Adipocyte (in vitro differentiated cells): ENCODE data around the gene WDR26.
A peak's percentile ranks its signal among the peaks of the same experiment; 100 is the strongest.
"Not testable (repeated sequence)": the region's sequence is repeated elsewhere in the genome, so short reads cannot be mapped to it uniquely, and the experiment has no call there.

Experiments used
- DNase-seq: peaks from one replicate; pipeline ENCODE4 v3.0.0-alpha.2; 2015; ENCODE audit warnings: low read depth
- H3K27me3 ChIP-seq: replicated peaks from 2 replicates; pipeline ENCODE4 v1.7.0; 2013; ENCODE audit warnings: mild to moderate bottlenecking, low read length, moderate library complexity; ENCODE audit not compliant: control insufficient read depth, insufficient read depth
- H3K36me3 ChIP-seq: 2 replicates; pipeline ENCODE4 v1.7.0; 2013; ENCODE audit warnings: low read length, mild to moderate bottlenecking, moderate library complexity; ENCODE audit not compliant: control insufficient read depth, insufficient read depth, severe bottlenecking
- H3K4me1 ChIP-seq: 2 replicates; pipeline ENCODE4 v1.7.0; 2013; ENCODE audit warnings: mild to moderate bottlenecking, low read length, moderate library complexity; ENCODE audit not compliant: control insufficient read depth, insufficient read depth
- H3K4me3 ChIP-seq: 2 replicates; pipeline ENCODE4 v1.7.0; 2013; ENCODE audit warnings: mild to moderate bottlenecking, low read length, moderate library complexity
- H3K9ac ChIP-seq: 2 replicates; pipeline ENCODE4 v1.7.0; 2013; ENCODE audit warnings: mild to moderate bottlenecking, low read length, moderate library complexity
- H3K9me3 ChIP-seq: 2 replicates; pipeline ENCODE4 v1.7.0; 2013; ENCODE audit warnings: mild to moderate bottlenecking, low read length, moderate library complexity; ENCODE audit not compliant: control insufficient read depth

WDR26 gene

DNA sequence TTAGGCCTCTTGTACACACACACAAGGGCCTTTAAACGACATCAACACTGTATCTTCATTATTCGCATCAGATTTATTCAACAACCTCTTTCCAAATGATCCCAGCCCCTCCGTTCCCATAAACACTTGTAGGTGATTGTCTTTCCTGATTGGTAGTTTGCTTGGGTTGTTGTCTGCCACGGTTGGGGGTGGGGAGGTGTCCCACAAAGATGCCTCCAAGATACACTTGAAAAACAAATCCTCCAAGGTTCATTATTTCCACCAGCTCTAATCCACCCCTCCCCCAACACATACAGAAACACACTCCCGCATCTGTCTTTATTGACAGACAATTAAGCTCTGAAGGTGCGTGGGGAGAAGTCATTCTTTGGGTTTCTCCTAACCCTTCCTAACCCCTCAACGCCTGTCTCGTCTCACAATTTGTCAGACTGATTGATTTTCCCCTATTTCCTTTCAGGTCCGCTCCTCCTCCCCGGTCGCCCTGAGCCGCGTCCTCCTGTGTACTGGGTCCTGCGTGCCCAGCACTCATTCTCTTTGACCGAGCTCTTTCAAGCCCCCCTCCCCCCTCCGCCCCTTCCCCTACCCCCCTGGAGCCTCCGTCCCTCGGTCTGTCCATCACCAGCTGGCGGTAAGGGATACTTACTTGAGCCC lies 1.4 kb downstream of the WDR26 start:
- Histone ChIP-seq H3K27me3 (no peaks in the 10 kb centered on the region), H3K9me3 (no peaks in the 10 kb centered on the region), H3K9ac (peak overlapping the region; percentile 94), H3K4me1 (peaks cover 43% of the 10 kb centered on the region), H3K4me3 (peak overlapping the region; percentile 88), H3K36me3 (peaks cover 25% of the 10 kb centered on the region)
- DNase-seq = peak; percentile 56

DNA sequence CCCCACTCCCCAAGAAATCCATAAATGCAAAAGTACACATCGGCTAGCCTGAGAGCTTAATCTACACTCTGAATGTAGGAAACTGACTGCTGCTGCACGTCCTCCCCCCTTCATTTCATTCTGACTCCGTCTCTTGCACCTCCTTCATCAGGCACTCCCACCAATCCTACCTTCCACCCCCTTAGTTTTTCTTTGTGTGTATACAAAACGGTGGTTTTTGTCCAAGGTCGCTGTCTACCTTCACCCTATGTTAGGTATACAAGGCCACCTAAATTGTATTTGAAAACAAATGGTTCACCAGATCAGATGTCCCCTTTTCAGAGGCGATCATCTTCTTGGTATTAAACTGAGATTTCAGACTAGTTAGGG lies 1.9 kb downstream of the WDR26 start:
- peak; percentile 49 for DNase-seq
- H3K4me3 ChIP-seq = peak overlapping the region; percentile 88
- peaks cover 48% of the 10 kb centered on the region for H3K4me1 ChIP-seq
- H3K9ac ChIP-seq = peak overlapping the region; percentile 94
- no peaks in the 10 kb centered on the region for H3K27me3 ChIP-seq
- no peaks in the 10 kb centered on the region for H3K9me3 ChIP-seq
- peaks cover 28% of the 10 kb centered on the region for H3K36me3 ChIP-seq

DNA sequence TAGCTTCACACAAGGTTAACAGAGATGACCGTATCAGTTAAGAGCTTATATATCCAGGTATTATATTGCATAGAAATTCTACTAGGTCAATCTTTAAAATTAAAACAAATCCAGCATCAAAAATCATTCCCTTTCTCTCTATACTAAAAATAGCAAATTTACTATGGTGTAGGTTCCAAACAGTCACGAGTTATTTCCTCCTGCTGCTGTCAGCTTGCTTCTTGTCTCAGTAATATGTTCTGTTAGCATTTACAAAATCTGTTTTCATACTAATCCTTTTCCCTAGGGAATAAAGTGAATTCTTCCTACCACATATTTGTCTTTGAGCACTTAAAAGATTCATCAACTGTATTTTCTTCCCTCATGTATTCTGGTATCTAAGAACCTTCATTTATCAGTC lies 2.5 kb downstream of the WDR26 start:
- H3K36me3 ChIP-seq = peaks cover 28% of the 10 kb centered on the region
- no peaks in the 10 kb centered on the region for H3K27me3 ChIP-seq
- peak; percentile 63 for DNase-seq
- no peaks in the 10 kb centered on the region for H3K9me3 ChIP-seq
- peaks cover 53% of the 10 kb centered on the region for H3K4me1 ChIP-seq
- peak overlapping the region; percentile 94 for H3K9ac ChIP-seq
- peak overlapping the region; percentile 88 for H3K4me3 ChIP-seq

DNA sequence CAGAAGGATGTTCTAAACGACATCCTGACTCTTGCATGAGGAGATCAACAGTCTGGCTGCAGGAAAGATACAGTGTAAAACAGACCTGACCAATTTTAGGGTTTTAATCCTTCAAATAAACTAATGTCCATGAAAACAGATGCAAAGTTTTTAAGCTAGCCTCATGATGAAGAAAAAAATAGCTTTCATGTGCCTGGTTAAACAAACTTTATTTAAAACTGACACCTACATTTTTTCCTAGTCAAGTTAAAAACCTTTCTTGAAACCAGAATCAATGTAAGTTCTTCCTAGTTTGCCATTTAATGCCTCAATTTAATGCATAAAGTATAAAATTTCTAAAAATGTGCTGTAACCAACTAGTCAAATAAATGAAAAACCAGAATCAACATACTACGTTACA lies 2.9 kb downstream of the WDR26 start:
- DNase-seq = no peak
- H3K9ac ChIP-seq = peak overlapping the region; percentile 94

DNA sequence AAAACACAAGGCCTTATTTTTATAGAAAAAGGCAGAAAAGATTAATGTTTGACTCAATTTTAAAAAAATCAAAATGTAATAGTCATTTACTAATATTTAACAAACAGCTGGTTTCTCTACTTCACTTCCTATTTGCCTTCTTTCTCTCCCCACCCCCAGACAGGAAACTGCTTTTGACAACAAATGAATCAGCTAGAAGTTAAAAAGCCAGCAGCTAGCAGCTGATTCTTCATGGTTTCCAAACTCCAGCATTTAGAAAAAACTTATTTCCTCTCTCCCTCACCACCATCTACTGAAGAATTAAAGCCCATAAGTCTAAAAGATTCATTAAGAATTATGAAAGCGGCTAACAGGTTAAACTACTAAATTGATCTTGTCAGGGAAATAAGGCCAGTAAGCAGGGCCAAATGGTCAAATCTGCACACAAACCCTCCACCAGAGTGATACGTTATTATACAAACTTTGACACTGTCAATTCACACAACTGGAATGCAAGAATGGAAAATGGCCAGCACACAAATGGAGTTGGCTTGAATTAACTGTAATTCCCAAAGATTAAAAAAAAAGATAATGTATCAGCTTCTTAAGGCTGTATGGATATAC lies 4.0 kb downstream of the WDR26 start:
- peaks cover 39% of the 10 kb centered on the region for H3K36me3 ChIP-seq
- H3K9ac ChIP-seq = peak overlapping the region; percentile 94
- peak overlapping the region; percentile 88 for H3K4me3 ChIP-seq
- no peaks in the 10 kb centered on the region for H3K9me3 ChIP-seq
- H3K27me3 ChIP-seq = no peaks in the 10 kb centered on the region
- peak; percentile 76 for DNase-seq
- H3K4me1 ChIP-seq = peaks cover 51% of the 10 kb centered on the region

More for the DNA sequence above, 2.9 kb downstream of the WDR26 start:
- peak overlapping the region; percentile 88 for H3K4me3 ChIP-seq
- peaks cover 56% of the 10 kb centered on the region for H3K4me1 ChIP-seq
- H3K9me3 ChIP-seq = no peaks in the 10 kb centered on the region
- peaks cover 28% of the 10 kb centered on the region for H3K36me3 ChIP-seq
- no peaks in the 10 kb centered on the region for H3K27me3 ChIP-seq

DNA sequence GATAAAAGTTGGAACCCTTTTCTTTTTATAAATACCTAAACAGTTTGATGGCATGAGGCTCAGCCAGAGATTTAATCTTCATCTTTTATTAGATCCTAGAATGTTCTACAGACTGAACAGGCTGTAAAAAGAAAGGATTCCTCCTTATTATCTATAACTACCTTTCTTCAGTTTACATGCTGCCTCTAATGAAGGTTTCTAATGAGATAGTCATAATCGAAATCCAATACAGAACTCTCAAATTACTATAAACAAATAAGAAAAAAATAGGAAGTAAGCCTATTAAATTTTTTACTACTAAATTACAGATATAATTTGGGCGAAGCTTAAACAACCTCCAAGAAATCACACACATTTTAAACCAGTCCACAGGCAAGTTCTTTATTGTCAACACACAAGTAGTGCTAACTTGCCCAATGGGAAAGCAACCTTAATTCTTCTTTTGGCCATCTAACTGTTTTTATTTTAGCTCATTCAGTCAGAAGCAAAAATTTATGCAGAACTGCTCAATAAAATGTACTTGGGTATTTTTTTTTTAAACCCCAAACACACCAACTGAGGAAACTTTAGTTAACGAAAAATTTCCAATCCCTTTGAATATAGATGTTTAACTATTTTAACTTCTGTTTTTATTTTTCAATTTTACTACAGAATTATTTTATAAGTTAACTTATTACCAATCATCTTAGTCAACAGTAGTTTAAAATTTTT lies 4.8 kb downstream of the WDR26 start:
- H3K36me3 ChIP-seq = peaks cover 47% of the 10 kb centered on the region
- no peaks in the 10 kb centered on the region for H3K27me3 ChIP-seq
- DNase-seq = no peak
- peaks cover 55% of the 10 kb centered on the region for H3K4me1 ChIP-seq
- peak overlapping the region; percentile 94 for H3K9ac ChIP-seq
- peak overlapping the region; percentile 88 for H3K4me3 ChIP-seq
- no peaks in the 10 kb centered on the region for H3K9me3 ChIP-seq

DNA sequence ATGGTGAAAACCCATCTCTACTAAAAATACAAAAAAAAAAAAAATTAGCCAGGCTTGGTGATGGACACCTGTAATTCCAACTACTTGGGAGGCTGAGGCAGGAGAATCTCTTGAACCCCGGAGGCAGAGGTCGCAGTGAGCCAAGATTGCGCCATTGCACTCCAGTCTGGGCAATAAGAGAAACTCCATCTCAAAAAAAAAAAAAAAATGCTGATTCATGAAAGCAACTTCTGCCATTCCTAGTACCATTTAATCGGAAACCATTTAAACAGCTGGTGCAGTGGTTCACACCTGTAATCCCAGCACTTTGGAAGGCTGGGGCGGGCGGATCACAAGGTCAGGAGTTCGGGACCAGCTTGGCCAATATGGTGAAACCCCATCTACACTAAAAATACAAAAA lies 5.9 kb downstream of the WDR26 start:
- not testable (repeated sequence) for H3K4me3 ChIP-seq, DNase-seq, H3K9ac ChIP-seq, H3K27me3 ChIP-seq, H3K9me3 ChIP-seq
- peaks cover 60% of the 10 kb centered on the region for H3K4me1 ChIP-seq
- H3K36me3 ChIP-seq = peaks cover 58% of the 10 kb centered on the region

DNA sequence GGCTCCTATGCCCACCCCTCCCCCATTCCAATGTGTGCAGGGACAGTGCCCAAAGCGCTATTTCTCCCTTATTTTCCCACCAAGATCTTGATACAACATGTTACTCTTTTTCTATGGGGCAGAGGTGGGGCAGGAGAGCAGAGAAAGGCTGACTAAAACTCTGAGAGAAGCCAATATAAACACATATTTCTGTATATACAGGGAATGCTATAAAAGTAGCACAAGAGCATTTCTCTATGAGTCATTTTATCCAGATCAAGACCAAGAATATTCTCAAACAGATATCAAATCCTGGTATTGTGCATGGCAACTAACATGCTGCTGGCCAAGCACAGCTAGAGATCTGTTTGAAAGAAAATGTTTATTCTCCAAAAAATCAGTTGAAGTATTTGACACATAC lies 7.3 kb downstream of the WDR26 start:
- H3K9ac ChIP-seq = peak overlapping the region; percentile 13
- no peaks in the 10 kb centered on the region for H3K9me3 ChIP-seq
- DNase-seq = peak; percentile 83
- peaks cover 60% of the 10 kb centered on the region for H3K4me1 ChIP-seq
- H3K4me3 ChIP-seq = peak overlapping the region; percentile 18
- peaks cover 71% of the 10 kb centered on the region for H3K36me3 ChIP-seq
- no peaks in the 10 kb centered on the region for H3K27me3 ChIP-seq

DNA sequence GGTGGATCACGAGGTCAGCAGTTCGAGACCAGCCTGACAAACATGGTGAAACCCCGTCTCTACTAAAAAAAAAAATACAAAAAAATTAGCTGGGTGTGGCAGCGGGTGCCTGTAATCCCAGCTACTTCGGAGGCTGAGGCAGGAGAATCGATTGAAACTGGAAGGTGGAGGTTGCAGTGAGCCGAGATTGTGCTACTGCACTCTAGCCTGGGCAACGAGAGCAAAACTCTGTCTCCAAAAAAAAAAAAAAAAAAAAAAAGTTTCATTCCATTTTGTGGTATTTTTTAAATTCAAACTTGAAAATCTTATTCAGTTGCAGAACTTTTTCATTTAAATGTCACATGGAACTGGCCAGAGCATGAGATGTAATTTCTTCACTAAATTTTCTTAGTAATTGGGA lies 7.7 kb downstream of the WDR26 start:
- H3K9ac ChIP-seq, H3K27me3 ChIP-seq, H3K9me3 ChIP-seq, H3K4me3 ChIP-seq, DNase-seq: not testable (repeated sequence)
- peaks cover 76% of the 10 kb centered on the region for H3K36me3 ChIP-seq
- peaks cover 60% of the 10 kb centered on the region for H3K4me1 ChIP-seq

DNA sequence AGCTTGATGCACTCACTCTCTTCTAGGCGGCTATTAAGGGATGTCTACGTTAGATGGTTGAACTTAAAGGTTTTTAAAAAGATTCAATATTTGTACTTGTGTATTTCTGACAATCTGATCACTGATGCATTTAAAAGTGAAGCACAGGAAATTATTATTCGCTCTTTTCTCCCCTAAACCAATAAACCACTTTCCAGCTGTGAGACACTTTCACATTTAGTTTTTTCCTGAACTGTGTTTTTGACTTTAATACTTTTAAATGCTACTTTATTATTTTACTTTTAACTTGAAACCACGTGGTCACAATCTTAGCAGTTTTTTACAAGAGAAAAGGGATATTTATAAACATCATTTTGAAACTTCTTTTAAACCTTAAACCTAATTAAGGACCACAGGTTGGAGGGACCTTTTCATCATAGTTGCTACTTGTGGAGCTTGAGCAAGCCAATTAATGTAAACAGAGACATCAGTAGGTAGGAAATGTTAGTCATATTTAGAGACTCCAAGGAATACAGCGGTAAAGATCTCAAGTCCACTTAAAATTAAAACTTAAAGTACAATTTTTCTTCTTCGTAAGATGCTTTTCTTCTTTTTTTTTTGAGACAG lies 9.2 kb downstream of the WDR26 start:
- peak overlapping the region; percentile 29 for H3K9ac ChIP-seq
- no peaks in the 10 kb centered on the region for H3K27me3 ChIP-seq
- no peak overlapping the region for H3K4me3 ChIP-seq
- H3K9me3 ChIP-seq = no peaks in the 10 kb centered on the region
- DNase-seq = no peak
- H3K36me3 ChIP-seq = peaks cover 85% of the 10 kb centered on the region
- H3K4me1 ChIP-seq = peaks cover 45% of the 10 kb centered on the region

DNA sequence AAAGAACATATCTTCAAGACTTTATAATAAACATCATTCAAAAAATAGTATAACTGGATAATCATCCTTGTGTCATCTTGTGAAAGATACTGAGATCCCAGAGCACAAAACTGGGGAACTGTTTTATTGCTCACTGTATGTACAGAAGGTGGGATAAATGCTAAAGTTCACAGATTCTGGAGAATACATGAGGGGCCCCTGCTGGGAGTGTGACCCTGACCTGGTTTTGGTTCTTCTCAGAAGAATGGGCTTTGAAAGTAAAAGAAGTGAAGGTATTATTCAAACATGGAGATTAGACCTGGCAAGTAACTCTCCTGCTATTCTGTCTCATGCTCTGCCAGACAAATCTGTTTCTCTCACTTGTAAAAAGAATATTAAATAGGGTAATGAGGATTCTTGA lies 14.5 kb downstream of the WDR26 start:
- DNase-seq = no peak
- H3K9ac ChIP-seq = no peak overlapping the region
- H3K4me1 ChIP-seq = peaks cover 9% of the 10 kb centered on the region
- H3K4me3 ChIP-seq = no peak overlapping the region
- peaks cover 97% of the 10 kb centered on the region for H3K36me3 ChIP-seq
- no peaks in the 10 kb centered on the region for H3K9me3 ChIP-seq
- H3K27me3 ChIP-seq = no peaks in the 10 kb centered on the region
